ENCODE measurements around the gene C1orf159. TPM values are rescaled to one million over a fixed set of nuclear protein-coding genes. Genes with fewer than 3 reads are reported as not detected.

C1orf159 gene
- total and polyA plus RNA-seq, 2 of the 8 experiments (the other 6 are each of a cell fraction or from before 2014, with no cell fraction given): 10.0 to 10.9 TPM

GRCh38 chr1:1061682-1062345 lies 54.1 kb downstream of the C1orf159 start:
- Histone ChIP-seq H3K14ac (ENCODE audit: insufficient read length) (no peak overlapping the region), H2BK12ac (ENCODE audit: low read depth, low read length) (no peak overlapping the region), H3K4me2 (ENCODE audit: insufficient read depth in 1 of 2, low read depth in 2 of 2, low read length in 2 of 2) (no peak overlapping the region), H3K9me3 (ENCODE audit: insufficient read depth in 2 of 2, low read depth in 1 of 2, low read length in 1 of 2) (no peaks in the 10 kb centered on the region), H3K23ac (ENCODE audit: insufficient read length) (no peak overlapping the region), H4K20me1 (replicated peaks in 1 of 2; ENCODE audit: control insufficient read depth in 1 of 2, insufficient read depth in 2 of 2, low read length in 2 of 2) (peaks cover 0 to 10% of the 10 kb centered on the region in 2 experiments), H2AFZ (ENCODE audit: low read length) (no peak overlapping the region), H3K4me3 (ENCODE audit: extremely low read depth in 1 of 4, insufficient read depth in 2 of 4, low read depth in 3 of 4, low read length in 4 of 4) (no peak overlapping the region), H3K27me3 (replicated peaks in 1 of 4; ENCODE audit: control insufficient read depth in 3 of 4, extremely low read depth in 1 of 4, insufficient read depth in 3 of 4, low read length in 3 of 4) (peaks cover 9 to 49% (median 33%) of the 10 kb centered on the region in 4 experiments), H3K4me1 (replicated peaks in 1 of 4; ENCODE audit: control insufficient read depth in 3 of 4, insufficient read depth in 4 of 4, low read length in 3 of 4) (peaks cover 0 to 18% (median 11%) of the 10 kb centered on the region in 4 experiments; a peak in 5 of 7 replicates), H3K27ac (ENCODE audit: low read depth, low read length) (no peak overlapping the region), H2BK5ac (ENCODE audit: low read depth, low read length) (no peak overlapping the region), H3K36me3 (ENCODE audit: control insufficient read depth in 2 of 4, insufficient read depth in 4 of 4, low read length in 3 of 4) (no peaks in the 10 kb centered on the region), H2BK20ac (ENCODE audit: low read length) (no peak overlapping the region), H3K79me1 (ENCODE audit: low read depth, low read length) (no peaks in the 10 kb centered on the region), H4K8ac (ENCODE audit: extremely low read depth, insufficient read depth, low read length) (no peak overlapping the region), H3K23me2 (ENCODE audit: low read depth, low read length) (peaks cover 7% of the 10 kb centered on the region; the same call in 1 of the 2 replicates), H3K18ac (ENCODE audit: extremely low read depth, low read length) (no peak overlapping the region), H3K4ac (replicated peaks; ENCODE audit: insufficient read length, low read depth, low read length) (no peak overlapping the region), H4K91ac (replicated peaks; ENCODE audit: insufficient read length, low read length) (no peak overlapping the region), H3K9ac (replicated peaks in 1 of 4; ENCODE audit: extremely low read depth in 1 of 4, low read depth in 3 of 4, low read length in 3 of 4) (no peak overlapping the region), H3K79me2 (ENCODE audit: control insufficient read depth in 1 of 2, insufficient read depth in 2 of 2, low read length in 2 of 2) (no peaks in the 10 kb centered on the region), H3K56ac (replicated peaks; ENCODE audit: insufficient read length, low read depth, low read length) (no peak overlapping the region), H2AK5ac (ENCODE audit: low read depth, low read length) (no peak overlapping the region), H4K5ac (ENCODE audit: insufficient read length, low read depth, low read length) (no peak overlapping the region), H2BK15ac (ENCODE audit: low read length) (no peak overlapping the region), H2BK120ac (replicated peaks; ENCODE audit: low read depth, low read length) (no peak overlapping the region)
- no peak for DNase-seq (ENCODE audit: low read depth in 1 of 2, low spot score in 2 of 2)
- FAIRE-seq: no peak
- POLR2A ChIA-PET (ENCODE audit: partially characterized antibody): interaction anchor here (1.0 to 3.0 kb wide), 4 partner anchors 22 to 95 kb away, joined by 3 to 17 read pairs (median 3); no protein-coding TSS in a partner anchor
- WGBS, 2 experiments (ENCODE audit: extremely low coverage in 1 of 2, insufficient coverage in 1 of 2, insufficient read length in 1 of 2, insufficient replicate concordance in 2 of 2, low coverage in 1 of 2, low lambda C conversion rate in 2 of 2, missing lambda C conversion rate in 1 of 2): 76% methylated on average over 12 of the region's 18 CpGs; no CpG with 5 or more reads in 1 of the 2 experiments
- CTCF ChIA-PET (ENCODE audit: partially characterized antibody): interaction anchor here (0.6 to 10.2 kb wide), 14 partner anchors 8 to 239 kb away, joined by 3 to 80 read pairs (median 5); partner anchors contain the start of genes ISG15 and PERM1
- no peak for TF ChIP-seq KDM5A (IDR thresholded peaks at IDR 0.05; ENCODE audit: low read length)
- TF ChIP-seq CBX8 (IDR thresholded peaks at IDR 0.05; ENCODE audit: borderline replicate concordance, low read depth, low read length): no peak
- TF ChIP-seq NANOG (IDR thresholded peaks at IDR 0.05; ENCODE audit: insufficient read depth, low read depth, low read length, poor library complexity, severe bottlenecking): no peak
- no peak for TF ChIP-seq SIN3A (conservative IDR thresholded peaks at IDR 0.05 in 1 of 2, IDR thresholded peaks at IDR 0.05 in 1 of 2; ENCODE audit: low read depth in 1 of 2, low read length in 2 of 2)
- no peak for TF ChIP-seq PHF8 (conservative IDR thresholded peaks at IDR 0.05; ENCODE audit: low read depth, low read length)
- TF ChIP-seq TAF7 (optimal IDR thresholded peaks at IDR 0.05; ENCODE audit: borderline replicate concordance, low read depth, low read length): no peak
- TF ChIP-seq YY1 (IDR thresholded peaks at IDR 0.05; ENCODE audit: low read depth, low read length): no peak
- TF ChIP-seq GABPA (IDR thresholded peaks at IDR 0.05; ENCODE audit: borderline replicate concordance, insufficient read depth, low read length): no peak
- no peak for TF ChIP-seq TCF12 (IDR thresholded peaks at IDR 0.05; ENCODE audit: low read depth, low read length)
- no peak for TF ChIP-seq RXRA (IDR thresholded peaks at IDR 0.05; ENCODE audit: insufficient read depth, low read depth, low read length)
- TF ChIP-seq HDAC2 (IDR thresholded peaks at IDR 0.05; ENCODE audit: borderline replicate concordance in 1 of 2, low read depth in 2 of 2, low read length in 2 of 2): no peak
- no peak for TF ChIP-seq CREB1 (IDR thresholded peaks at IDR 0.05)

Measured in H1 (cell line).